Mucosa of descending colon (tissue), 3 donors: Measurements from ENCODE around the gene ABTB2. TPM values are rescaled to one million over a fixed set of nuclear protein-coding genes. Genes with fewer than 3 reads are reported as not detected.

Experiments used
- ATAC-seq: fragments of 200-7000 bp; cut with Tn5 transposase; one replicate; pipeline ENCODE4 v1.9.1; 2020; ENCODE audit warnings: mild to moderate bottlenecking, moderate library complexity
- DNase-seq, 3 donors: peaks; one replicate each; pipeline ENCODE4 v3.0.0-alpha.2; 2020
- H3K36me3 ChIP-seq: fragments of 200-600 bp; one replicate; pipeline ENCODE4 v1.8.0; 2021; ENCODE audit warnings: low read depth, mild to moderate bottlenecking
- H3K4me1 ChIP-seq: fragments of 200-600 bp; one replicate; pipeline ENCODE4 v1.8.0; 2021; ENCODE audit warnings: low read depth, mild to moderate bottlenecking
- H3K4me3 ChIP-seq: fragments of 200-600 bp; one replicate; pipeline ENCODE4 v1.8.0; 2021; ENCODE audit warnings: mild to moderate bottlenecking
- H3K9me3 ChIP-seq: fragments of 200-600 bp; one replicate; pipeline ENCODE4 v1.8.0; 2021; ENCODE audit warnings: mild to moderate bottlenecking
- CTCF ChIP-seq: fragments of 200-600 bp; IDR thresholded peaks from one replicate; pipeline ENCODE4 v1.8.0; 2022; ENCODE audit warnings: antibody characterized with exemption, mild to moderate bottlenecking
- intact Hi-C, 2 donors: fragments of 100-400 bp; cut with DNase I in 1 of 2; cut with micrococcal nuclease in 1 of 2; formaldehyde crosslinking; loops; one replicate each; pipeline versions ENCODE4 v1.11.0 to v1.11.1; 2022; cut with DNase I, micrococcal nuclease
- total RNA-seq, 3 donors: library from RNA; stranded (reverse); fragmentation: NEBNext Ultra II Directional in 2 of 3; extraction: Animal tissue kit (Norgen Biotek cat#: 25700) in 2 of 3; gene quantifications; one replicate each; pipeline versions ENCODE4 v1.2.1 to v1.2.4, GENCODE V29; 2021 to 2023
- donor health status: DM: no; HTN: no; CAD: no; lungs with moderate emphysema.
- donor health status: DM: no; HTN: no; CAD: no.
- donor health status: DM: no; HTN: yes; CAD: no.

The ABTB2 gene
- total RNA-seq, 3 donors from 2014 or later, result 12.8 to 16.8 (median 14.3) TPM

DNA sequence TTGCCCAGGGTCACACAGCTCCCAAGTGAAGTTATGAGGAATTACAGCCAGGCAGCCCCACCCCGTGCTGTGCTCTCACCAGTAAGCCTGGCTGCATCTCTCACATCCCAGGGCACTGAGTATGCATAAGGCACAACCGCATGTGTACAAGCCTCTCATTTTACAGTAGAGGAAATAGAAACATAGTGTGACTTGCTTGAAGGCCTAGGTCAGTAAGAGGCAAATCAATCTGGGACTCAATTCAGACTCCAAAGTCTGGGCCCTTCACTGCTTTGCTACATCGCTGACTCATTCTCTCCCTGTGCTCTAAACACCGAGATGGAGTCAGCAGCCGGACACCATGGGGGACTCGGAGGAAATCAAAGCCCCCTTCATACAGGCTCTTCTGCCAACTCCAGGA, 7.9 kb downstream of the ABTB2 start:
- no peak for TF ChIP-seq CTCF
- Histone ChIP-seq H3K36me3 (no peaks in the 10 kb centered on the region), H3K4me1 (peaks cover 12% of the 10 kb centered on the region), H3K4me3 (no peak overlapping the region), H3K9me3 (no peaks in the 10 kb centered on the region)
- no peak for DNase-seq
- ATAC-seq, result peak; percentile 40
- intact Hi-C loops, result no loop called here

DNA sequence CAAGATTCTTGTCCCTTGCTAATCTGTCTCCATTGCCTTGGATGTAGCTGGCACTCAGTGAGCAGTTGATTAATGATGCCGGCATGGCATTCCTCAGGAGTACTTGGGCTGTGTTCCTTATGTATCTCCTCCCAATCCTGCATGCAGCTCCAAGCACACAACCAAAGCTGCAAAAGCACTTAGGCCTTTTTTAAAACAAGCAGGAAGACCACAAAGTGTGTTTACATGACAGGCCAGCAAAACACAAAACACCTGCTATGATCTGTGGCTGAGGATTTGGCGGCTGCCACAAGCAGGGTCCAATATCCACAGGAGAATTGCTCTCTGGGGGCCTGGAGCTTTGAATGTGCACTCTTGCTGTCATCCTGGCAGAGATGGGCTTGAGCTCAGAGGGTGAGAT, 8.9 kb downstream of the ABTB2 start:
- no peak for TF ChIP-seq CTCF
- DNase-seq (no peak), ATAC-seq (no peak)
- H3K36me3 ChIP-seq, result no peaks in the 10 kb centered on the region
- no peak overlapping the region for H3K4me3 ChIP-seq
- H3K4me1 ChIP-seq, result peaks cover 15% of the 10 kb centered on the region
- H3K9me3 ChIP-seq, result no peaks in the 10 kb centered on the region
- intact Hi-C loops, result no loop called here

GRCh38 chr11:34348096-34348495, 9.7 kb downstream of the ABTB2 start:
- no peak for TF ChIP-seq CTCF
- H3K4me1 ChIP-seq, result peaks cover 15% of the 10 kb centered on the region
- intact Hi-C loops, result no loop called here
- no peak for DNase-seq
- H3K4me3 ChIP-seq, result no peak overlapping the region
- H3K36me3 ChIP-seq, result no peaks in the 10 kb centered on the region
- no peak for ATAC-seq
- H3K9me3 ChIP-seq, result no peaks in the 10 kb centered on the region

- H3K4me1 ChIP-seq, result peaks cover 15% of the 10 kb centered on the region
- no peak overlapping the region for H3K4me3 ChIP-seq
- ATAC-seq (peak; percentile 55), DNase-seq (no peak)
- intact Hi-C loops, result no loop called here
- no peaks in the 10 kb centered on the region for H3K9me3 ChIP-seq
- H3K36me3 ChIP-seq, result no peaks in the 10 kb centered on the region
- TF ChIP-seq CTCF, result no peak
Observed at GRCh38 chr11:34346551-34346950, 11.3 kb downstream of the ABTB2 start.

- DNase-seq, result no peak
- Histone ChIP-seq H3K4me1 (peaks cover 15% of the 10 kb centered on the region), H3K9me3 (no peaks in the 10 kb centered on the region), H3K4me3 (no peak overlapping the region), H3K36me3 (no peaks in the 10 kb centered on the region)
- intact Hi-C loops, result no loop called here
- no peak for ATAC-seq
- no peak for TF ChIP-seq CTCF
Observed at GRCh38 chr11:34345991-34346480, 11.8 kb downstream of the ABTB2 start.

- ATAC-seq, result no peak
- intact Hi-C loops, result no loop called here
- no peaks in the 10 kb centered on the region for H3K9me3 ChIP-seq
- no peak for TF ChIP-seq CTCF
- H3K4me1 ChIP-seq, result peaks cover 15% of the 10 kb centered on the region
- no peak overlapping the region for H3K4me3 ChIP-seq
- no peaks in the 10 kb centered on the region for H3K36me3 ChIP-seq
- DNase-seq, result no peak
Observed at GRCh38 chr11:34345540-34345876, 12.3 kb downstream of the ABTB2 start.
